HepG2 (cell line): ENCODE results near the gene GFER. TPM values are rescaled to one million over a fixed set of nuclear protein-coding genes. Genes with fewer than 3 reads are reported as not detected.

Experiments used
- ATRX ChIP-seq: sonication (generic); formaldehyde crosslinking; IDR thresholded peaks from 2 replicates; pipeline ENCODE4 v1.4.0; 2020; ENCODE audit warnings: missing genetic modification reagents, borderline replicate concordance
- CREB1 ChIP-seq, 2 experiments: fragments of 450-650 bp in 1 of 2; IDR thresholded peaks; 2 replicates each; pipeline ENCODE4 v1.6.1; 2016 to 2017; ENCODE audit warnings: control low read depth in 1 of 2, mild to moderate bottlenecking in 1 of 2, missing compliant biosample characterization in 1 of 2, missing genetic modification characterization in 1 of 2
- FOSL2 ChIP-seq: sonication (generic); formaldehyde crosslinking; IDR thresholded peaks from 2 replicates; pipeline ENCODE4 v1.4.0; 2020; ENCODE audit warnings: missing genetic modification reagents
- FOXJ3 ChIP-seq: sonication (generic); formaldehyde crosslinking; IDR thresholded peaks from 2 replicates; pipeline ENCODE4 v1.4.0; 2020; ENCODE audit warnings: missing genetic modification reagents, mild to moderate bottlenecking, borderline replicate concordance
- HDAC1 ChIP-seq: sonication (generic); formaldehyde crosslinking; IDR thresholded peaks from 2 replicates; pipeline ENCODE4 v1.5.1; 2020; ENCODE audit warnings: mild to moderate bottlenecking, missing genetic modification reagents
- HIC2 ChIP-seq: sonication (generic); formaldehyde crosslinking; IDR thresholded peaks from 2 replicates; pipeline ENCODE4 v1.9.0; 2022; ENCODE audit warnings: low read depth, missing genetic modification reagents
- HMGXB3 ChIP-seq: sonication (generic); formaldehyde crosslinking; IDR thresholded peaks from 2 replicates; pipeline ENCODE4 v1.4.0; 2020; ENCODE audit warnings: missing genetic modification reagents, borderline replicate concordance
- LCORL ChIP-seq, 2 experiments: fragments of 450-650 bp in 1 of 2; sonication (generic) in 1 of 2; formaldehyde crosslinking in 1 of 2; IDR thresholded peaks; 2 replicates each; pipeline versions ENCODE4 v1.5.0 to v1.6.1; 2017 to 2020; ENCODE audit warnings: antibody characterized with exemption in 1 of 2, missing genetic modification reagents in 1 of 2
- MATR3 ChIP-seq: sonication (generic); formaldehyde crosslinking; IDR thresholded peaks from 2 replicates; pipeline ENCODE4 v1.4.0; 2020; ENCODE audit warnings: missing genetic modification reagents
- NBN ChIP-seq: fragments of 450-650 bp; conservative IDR thresholded peaks from 2 replicates; pipeline ENCODE4 v1.6.1; 2017
- SAP130 ChIP-seq: IDR thresholded peaks from 2 replicates; pipeline ENCODE4 v1.6.1; 2016; ENCODE audit warnings: low read depth
- TRAFD1 ChIP-seq: sonication (generic); formaldehyde crosslinking; IDR thresholded peaks from 2 replicates; pipeline ENCODE4 v1.5.1; 2020; ENCODE audit warnings: missing genetic modification reagents, mild to moderate bottlenecking, borderline replicate concordance
- XBP1 ChIP-seq: sonication (generic); formaldehyde crosslinking; IDR thresholded peaks from 2 replicates; pipeline ENCODE4 v1.5.0; 2020; ENCODE audit warnings: missing genetic modification reagents
- ZFP62 ChIP-seq: sonication (generic); formaldehyde crosslinking; IDR thresholded peaks from 2 replicates; pipeline ENCODE4 v1.4.0; 2020; ENCODE audit warnings: missing genetic modification reagents
- ZNF143 ChIP-seq: sonication (generic); formaldehyde crosslinking; IDR thresholded peaks from 2 replicates; pipeline ENCODE4 v1.4.0; 2020; ENCODE audit warnings: missing genetic modification reagents
- ZNF235 ChIP-seq: sonication (generic); formaldehyde crosslinking; IDR thresholded peaks from 2 replicates; pipeline ENCODE4 v1.8.1; 2023; ENCODE audit warnings: mild to moderate bottlenecking, missing genetic modification reagents, borderline replicate concordance
- ZNF326 ChIP-seq: sonication (generic); formaldehyde crosslinking; IDR thresholded peaks from 2 replicates; pipeline ENCODE4 v1.4.0; 2020; ENCODE audit warnings: missing genetic modification reagents, borderline replicate concordance
- ZNF430 ChIP-seq: sonication (generic); formaldehyde crosslinking; IDR thresholded peaks from 2 replicates; pipeline ENCODE4 v1.9.0; 2021; ENCODE audit warnings: mild to moderate bottlenecking, missing genetic modification reagents
- ZNF570 ChIP-seq: sonication (generic); formaldehyde crosslinking; IDR thresholded peaks from 2 replicates; pipeline ENCODE4 v1.4.0; 2020; ENCODE audit warnings: mild to moderate bottlenecking, missing genetic modification reagents, borderline replicate concordance
- ZNF788 ChIP-seq: sonication (generic); formaldehyde crosslinking; IDR thresholded peaks from 2 replicates; pipeline ENCODE4 v1.5.0; 2020; ENCODE audit warnings: mild to moderate bottlenecking, missing genetic modification reagents, borderline replicate concordance
- ZSCAN29 ChIP-seq: sonication (generic); formaldehyde crosslinking; conservative IDR thresholded peaks from 2 replicates; pipeline ENCODE4 v1.4.0; 2020; ENCODE audit warnings: mild to moderate bottlenecking, missing genetic modification reagents
- ZZZ3 ChIP-seq: sonication (generic); formaldehyde crosslinking; IDR thresholded peaks from 2 replicates; pipeline ENCODE4 v1.4.0; 2020; ENCODE audit warnings: missing genetic modification reagents, mild to moderate bottlenecking, borderline replicate concordance
- polyA plus RNA-seq, 8 experiments: library from polyadenylated mRNA; depleted of rRNA in 3 of 8; stranded (reverse) in 7 of 8; unstranded in 1 of 8; fragments of >200 nt; fragmentation: Illumina TruSeq in 4 of 8; extraction: Trizol in 4 of 8; gene quantifications; 2 replicates each; pipeline versions ENCODE4 v1.2.1 to v1.2.3, GENCODE V29; 2011 to 2016; ENCODE audit warnings: low read depth in 4 of 8, missing spikeins in 1 of 8, mixed read lengths in 1 of 8; ENCODE audit not compliant: insufficient read depth in 1 of 8
- total RNA-seq, 5 experiments: library from RNA; depleted of rRNA; stranded (reverse); fragments of >200 nt; fragmentation: Illumina TruSeq; extraction: Trizol; gene quantifications; 2 replicates each; pipeline ENCODE4 v1.2.3, GENCODE V29; 2016; ENCODE audit warnings: low read depth in 1 of 5

Gene GFER
- total and polyA plus RNA-seq, 2 of the 13 experiments (the other 11 are each of a cell fraction or from before 2014, with no cell fraction given) = 28.6 to 71.7 TPM

DNA sequence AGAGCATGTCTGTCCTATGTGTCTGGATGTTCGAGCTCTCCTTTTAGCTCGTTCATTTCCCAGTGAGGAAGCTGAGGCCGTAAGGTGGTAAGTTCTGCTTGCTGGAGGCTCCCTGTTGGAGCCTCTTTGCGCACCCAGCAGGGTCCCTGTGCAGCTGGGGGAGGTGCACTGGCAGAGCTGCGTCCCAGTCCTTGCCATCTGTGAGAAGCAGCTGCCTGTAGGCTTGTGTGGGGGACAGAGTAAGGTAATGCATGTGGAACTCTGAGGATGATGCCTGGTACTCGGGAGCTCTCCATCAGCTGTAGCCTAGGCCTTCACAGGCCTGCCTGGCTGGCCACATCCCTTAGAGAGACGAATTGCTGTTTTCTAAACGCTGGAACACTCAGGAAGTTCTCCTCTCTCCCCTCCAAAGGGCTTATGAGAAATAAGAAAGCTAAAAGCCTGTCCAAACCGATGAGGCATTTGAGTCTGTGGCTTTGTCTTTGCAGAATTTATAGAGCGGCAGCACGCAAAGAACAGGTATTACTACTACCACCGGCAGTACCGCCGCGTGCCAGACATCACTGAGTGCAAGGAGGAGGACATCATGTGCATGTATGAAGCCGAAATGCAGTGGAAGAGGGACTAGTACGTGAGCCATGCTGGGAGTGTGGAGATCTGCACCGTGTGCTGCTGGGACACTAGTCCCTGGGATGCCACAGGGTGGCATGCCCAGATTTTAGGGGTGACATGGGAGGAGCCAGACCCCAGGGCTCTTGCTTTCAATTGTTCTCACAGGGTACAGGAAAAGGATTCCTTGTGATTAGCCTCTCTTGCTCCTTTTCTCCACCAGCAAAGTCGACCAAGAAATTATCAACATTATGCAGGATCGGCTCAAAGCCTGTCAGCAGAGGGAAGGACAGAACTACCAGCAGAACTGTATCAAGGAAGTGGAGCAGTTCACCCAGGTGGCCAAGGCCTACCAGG lies 23.0 kb upstream of the GFER start (continued):
- TF ChIP-seq HIC2 (no peak), TRAFD1 (CRISPR knock-in tag) (no peak), ZNF430 (CRISPR knock-in tag) (no peak), ZFP62 (CRISPR knock-in tag) (no peak), LCORL (IDR thresholded peaks at IDR 0.05) (no peak), LCORL (CRISPR knock-in tag; IDR thresholded peaks at IDR 0.05) (no peak), ZSCAN29 (CRISPR knock-in tag) (no peak), HMGXB3 (CRISPR knock-in tag) (no peak), ZNF326 (no peak), SAP130 (CRISPR knock-in tag) (peak; percentile 12), ZNF788 (peak; percentile 39; the same call in 1 of the 2 replicates), HDAC1 (no peak), ATRX (CRISPR knock-in tag) (no peak), MATR3 (CRISPR knock-in tag) (no peak), FOSL2 (no peak), ZNF143 (CRISPR knock-in tag) (no peak), NBN (no peak), ZNF570 (CRISPR knock-in tag) (no peak), CREB1 (IDR thresholded peaks at IDR 0.05) (no peak), CREB1 (CRISPR knock-in tag; IDR thresholded peaks at IDR 0.05) (no peak), XBP1 (CRISPR knock-in tag) (no peak), ZNF235 (no peak), ZZZ3 (CRISPR knock-in tag) (no peak), FOXJ3 (CRISPR knock-in tag) (no peak)
